Measurements from ENCODE around the gene ZBTB37. TPM values are rescaled to one million over a fixed set of nuclear protein-coding genes. Genes with fewer than 3 reads are reported as not detected.

Gene ZBTB37
- total RNA-seq, 1 experiment from 2014 or later, result 8.4 TPM

DNA sequence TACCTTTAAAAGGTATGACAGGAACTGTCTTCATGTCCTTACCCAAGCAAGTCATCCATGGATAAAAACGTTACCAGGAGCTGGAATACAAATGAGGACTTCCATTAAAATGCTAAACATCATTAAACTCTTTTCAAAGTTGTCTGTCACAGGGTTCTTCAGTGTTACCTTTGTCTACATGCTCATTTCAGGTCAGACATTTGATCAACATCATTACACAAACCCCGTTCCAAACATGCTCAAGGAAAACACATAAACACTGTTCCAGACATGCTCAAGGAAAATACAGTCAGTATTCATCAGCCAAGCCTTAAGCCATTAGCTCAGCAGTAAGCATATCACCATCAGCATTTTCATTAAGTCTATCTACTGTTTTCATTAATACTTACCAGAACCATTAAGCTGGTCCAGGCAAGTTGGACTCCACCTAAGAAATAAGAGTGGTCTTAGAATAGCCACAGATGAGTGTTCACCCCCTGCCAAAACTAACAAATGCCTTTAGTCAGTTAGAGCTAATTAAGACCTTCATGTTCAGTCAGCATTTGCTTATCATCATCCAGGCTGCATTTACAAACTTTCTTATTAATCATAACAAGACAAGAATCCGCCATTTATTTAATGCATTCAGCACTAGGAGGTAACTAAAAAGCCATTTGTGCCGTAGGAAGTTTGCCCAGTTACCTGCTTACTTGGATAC lies 2.6 kb upstream of the ZBTB37 start:
- H3K27me3 Mint-ChIP-seq (ENCODE audit: insufficient read depth, unreplicated experiment), result peaks cover 5% of the 10 kb centered on the region
- Histone ChIP-seq H3K4me1 (peaks cover 13% of the 10 kb centered on the region; the same call in 1 of the 2 replicates), H3K4me3 (ENCODE audit: low read depth, low read length) (peak overlapping the region; percentile 58), H3K27me3 (replicated peaks; ENCODE audit: control insufficient read depth, insufficient read depth, low read length) (no peaks in the 10 kb centered on the region), H3K36me3 (ENCODE audit: control insufficient read depth, insufficient read depth, low read length) (peaks cover 5% of the 10 kb centered on the region; the same call in 1 of the 2 replicates), H3K9me3 (no peaks in the 10 kb centered on the region)
- peak overlapping the region; percentile 100 for H3K27ac Mint-ChIP-seq (ENCODE audit: unreplicated experiment)
- H3K36me3 Mint-ChIP-seq (ENCODE audit: insufficient read depth, unreplicated experiment), result peaks cover 83% of the 10 kb centered on the region
- DNase-seq, result no peak
- H3K9me3 Mint-ChIP-seq (ENCODE audit: unreplicated experiment), result no peaks in the 10 kb centered on the region
- peak overlapping the region; percentile 99 for H3K4me3 Mint-ChIP-seq (ENCODE audit: unreplicated experiment)
- H3K4me1 Mint-ChIP-seq (ENCODE audit: low read depth, unreplicated experiment), result peaks cover 8% of the 10 kb centered on the region
- BruUV-seq (replicated peaks), result no TSS peak
- intact Hi-C loops (cut with micrococcal nuclease; ENCODE audit: unreplicated experiment), result loop anchor here (5.0 kb wide), 2 partner anchors 62 to 292 kb away; partner anchors contain the start of gene RABGAP1L
- TF ChIP-seq, protein P1, sequence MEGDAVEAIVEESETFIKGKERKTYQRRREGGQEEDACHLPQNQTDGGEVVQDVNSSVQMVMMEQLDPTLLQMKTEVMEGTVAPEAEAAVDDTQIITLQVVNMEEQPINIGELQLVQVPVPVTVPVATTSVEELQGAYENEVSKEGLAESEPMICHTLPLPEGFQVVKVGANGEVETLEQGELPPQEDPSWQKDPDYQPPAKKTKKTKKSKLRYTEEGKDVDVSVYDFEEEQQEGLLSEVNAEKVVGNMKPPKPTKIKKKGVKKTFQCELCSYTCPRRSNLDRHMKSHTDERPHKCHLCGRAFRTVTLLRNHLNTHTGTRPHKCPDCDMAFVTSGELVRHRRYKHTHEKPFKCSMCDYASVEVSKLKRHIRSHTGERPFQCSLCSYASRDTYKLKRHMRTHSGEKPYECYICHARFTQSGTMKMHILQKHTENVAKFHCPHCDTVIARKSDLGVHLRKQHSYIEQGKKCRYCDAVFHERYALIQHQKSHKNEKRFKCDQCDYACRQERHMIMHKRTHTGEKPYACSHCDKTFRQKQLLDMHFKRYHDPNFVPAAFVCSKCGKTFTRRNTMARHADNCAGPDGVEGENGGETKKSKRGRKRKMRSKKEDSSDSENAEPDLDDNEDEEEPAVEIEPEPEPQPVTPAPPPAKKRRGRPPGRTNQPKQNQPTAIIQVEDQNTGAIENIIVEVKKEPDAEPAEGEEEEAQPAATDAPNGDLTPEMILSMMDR (IDR thresholded peaks at IDR 0.05; ENCODE audit: insufficient read depth in 1 of 2, low read depth in 1 of 2, low read length in 1 of 2, severe bottlenecking in 1 of 2, unreplicated experiment in 1 of 2), result no peak
- ChIA-PET CTCF (no interaction called here), POLR2A (no interaction called here)

DNA sequence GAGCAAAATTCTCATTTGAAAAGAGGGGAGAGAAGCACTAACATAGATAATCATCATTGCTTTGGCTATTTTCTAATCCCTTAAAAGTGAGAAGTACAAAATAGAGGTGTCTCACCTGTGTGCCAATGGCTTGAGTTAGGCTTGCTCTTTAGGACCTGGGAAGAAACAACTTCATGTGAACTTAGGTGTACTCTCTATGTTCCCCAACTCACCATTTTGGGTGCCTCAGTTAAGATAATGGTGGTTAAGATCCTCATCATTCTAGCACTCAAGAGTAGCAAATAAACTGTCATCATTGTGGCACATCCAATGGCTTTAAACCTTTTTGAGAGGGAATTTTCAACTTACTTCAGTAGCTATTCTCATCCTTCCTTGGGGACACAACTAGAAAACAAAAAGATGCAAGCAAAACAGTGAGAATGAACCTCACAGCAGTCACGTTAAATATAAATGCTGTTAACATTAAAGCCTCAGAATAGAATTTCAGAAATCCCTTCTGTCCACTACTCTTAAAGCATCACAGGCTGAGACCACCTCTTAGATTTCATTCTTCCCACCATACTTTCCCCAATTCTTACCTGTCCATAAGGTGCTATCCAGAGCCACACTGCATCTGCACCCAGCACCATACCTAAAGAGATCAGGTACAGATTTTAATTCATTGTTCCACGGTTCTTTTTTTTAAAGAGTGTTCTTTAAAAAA lies 1.6 kb upstream of the ZBTB37 start:
- Histone ChIP-seq H3K4me3 (ENCODE audit: low read depth, low read length) (peak overlapping the region; percentile 58), H3K4me1 (peaks cover 13% of the 10 kb centered on the region; the same call in 1 of the 2 replicates), H3K27me3 (replicated peaks; ENCODE audit: control insufficient read depth, insufficient read depth, low read length) (no peaks in the 10 kb centered on the region), H3K36me3 (ENCODE audit: control insufficient read depth, insufficient read depth, low read length) (peaks cover 5% of the 10 kb centered on the region; the same call in 1 of the 2 replicates), H3K9me3 (no peaks in the 10 kb centered on the region)
- CTCF ChIA-PET, result no interaction called here
- intact Hi-C loops (cut with micrococcal nuclease; ENCODE audit: unreplicated experiment), result loop anchor here (5.0 kb wide), 2 partner anchors 61 to 291 kb away; partner anchors contain the start of gene RABGAP1L
- H3K27me3 Mint-ChIP-seq (ENCODE audit: insufficient read depth, unreplicated experiment), result peaks cover 5% of the 10 kb centered on the region
- no TSS peak for BruUV-seq (replicated peaks)
- POLR2A ChIA-PET, result no interaction called here
- H3K4me3 Mint-ChIP-seq (ENCODE audit: unreplicated experiment), result peak overlapping the region; percentile 99
- H3K36me3 Mint-ChIP-seq (ENCODE audit: insufficient read depth, unreplicated experiment), result peaks cover 74% of the 10 kb centered on the region
- DNase-seq, result no peak
- TF ChIP-seq, protein P1 (IDR thresholded peaks at IDR 0.05; ENCODE audit: insufficient read depth in 1 of 2, low read depth in 1 of 2, low read length in 1 of 2, severe bottlenecking in 1 of 2, unreplicated experiment in 1 of 2), result no peak
- H3K9me3 Mint-ChIP-seq (ENCODE audit: unreplicated experiment), result no peaks in the 10 kb centered on the region
- peaks cover 12% of the 10 kb centered on the region for H3K4me1 Mint-ChIP-seq (ENCODE audit: low read depth, unreplicated experiment)
- H3K27ac Mint-ChIP-seq (ENCODE audit: unreplicated experiment), result peak overlapping the region; percentile 100

DNA sequence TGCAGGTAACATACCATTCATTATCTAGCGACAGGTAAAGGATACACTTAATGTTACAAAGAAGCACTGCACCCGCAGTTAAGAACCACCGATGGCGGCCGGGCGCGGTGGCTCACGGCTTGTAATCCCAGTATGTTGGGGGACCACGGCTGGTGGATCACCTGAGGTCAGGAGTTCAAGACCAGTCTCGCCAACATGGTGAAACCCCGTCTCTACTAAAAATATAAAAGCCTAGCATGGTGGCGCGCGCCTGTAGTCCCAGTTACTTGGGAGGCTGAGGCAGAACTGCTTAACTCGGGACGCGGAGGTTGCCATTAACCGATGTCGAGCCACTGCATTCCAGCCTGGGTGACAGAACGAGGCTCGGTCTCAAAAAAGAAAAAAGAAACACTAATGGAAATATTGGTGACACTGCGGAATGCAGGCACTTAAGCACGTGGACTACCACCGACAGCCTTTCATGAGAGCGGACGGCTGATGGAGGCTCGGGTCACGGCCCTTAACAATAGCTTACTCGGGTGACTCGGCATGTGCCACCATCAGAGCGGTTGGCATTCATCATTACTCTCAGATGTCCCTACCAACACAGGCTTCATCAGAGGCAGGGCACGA lies 933 bp upstream of the ZBTB37 start:
- POLR2A ChIA-PET, result interaction anchor here (0.7 kb wide), 1 partner anchor 415 kb away, joined by 3 read pairs; no protein-coding TSS in a partner anchor
- no peaks in the 10 kb centered on the region for H3K9me3 Mint-ChIP-seq (ENCODE audit: unreplicated experiment)
- CTCF ChIA-PET, result no interaction called here
- H3K36me3 Mint-ChIP-seq (ENCODE audit: insufficient read depth, unreplicated experiment), result peaks cover 67% of the 10 kb centered on the region
- peak overlapping the region; percentile 58 for H3K4me3 ChIP-seq (ENCODE audit: low read depth, low read length)
- intact Hi-C loops (cut with micrococcal nuclease; ENCODE audit: unreplicated experiment), result loop anchor here (5.0 kb wide), 2 partner anchors 60 to 290 kb away; partner anchors contain the start of gene RABGAP1L
- H3K27me3 ChIP-seq (replicated peaks; ENCODE audit: control insufficient read depth, insufficient read depth, low read length), result no peaks in the 10 kb centered on the region
- H3K27me3 Mint-ChIP-seq (ENCODE audit: insufficient read depth, unreplicated experiment), result peaks cover 5% of the 10 kb centered on the region
- no peak for DNase-seq
- peaks cover 12% of the 10 kb centered on the region for H3K4me1 Mint-ChIP-seq (ENCODE audit: low read depth, unreplicated experiment)
- BruUV-seq (replicated peaks), result TSS peak; percentile 55
- peaks cover 5% of the 10 kb centered on the region; the same call in 1 of the 2 replicates for H3K36me3 ChIP-seq (ENCODE audit: control insufficient read depth, insufficient read depth, low read length)
- H3K4me1 ChIP-seq, result peaks cover 13% of the 10 kb centered on the region; the same call in 1 of the 2 replicates
- H3K4me3 Mint-ChIP-seq (ENCODE audit: unreplicated experiment), result peak overlapping the region; percentile 99
- H3K9me3 ChIP-seq, result no peaks in the 10 kb centered on the region
- peak overlapping the region; percentile 100 for H3K27ac Mint-ChIP-seq (ENCODE audit: unreplicated experiment)
- TF ChIP-seq, protein P1 (IDR thresholded peaks at IDR 0.05; ENCODE audit: insufficient read depth in 1 of 2, low read depth in 1 of 2, low read length in 1 of 2, severe bottlenecking in 1 of 2, unreplicated experiment in 1 of 2), result no peak

Data from Caco-2 (cell line).